Pancreas (tissue), 10 donors: ENCODE data around the gene SCCPDH. TPM values are rescaled to one million over a fixed set of nuclear protein-coding genes. Genes with fewer than 3 reads are reported as not detected.

ENCODE experiments used
- ATAC-seq, 4 donors: fragments of 200-7000 bp; cut with Tn5 transposase; one replicate each; pipeline versions ENCODE4 v1.8.0 to v1.9.1; 2020; ENCODE audit warnings: mild to moderate bottlenecking in 4 of 4, moderate library complexity in 4 of 4
- DNase-seq, 6 donors: peaks; one replicate each; pipeline ENCODE4 v3.0.0-alpha.2; 2020
- FAIRE-seq: peaks from 2 replicates; lab custom pipeline; 2012; peaks lifted over from hg19 to GRCh38; lab: Jason Lieb, UNC
- H3K27ac ChIP-seq, 4 donors: fragments of 200-600 bp; sonication (generic); 1 replicate in 3 of 4; 2 replicates in 1 of 4; pipeline versions ENCODE4 v1.5.0 to v1.8.0; 2020
- H3K27me3 ChIP-seq, 4 donors: fragments of 200-600 bp; one replicate each; pipeline ENCODE4 v1.8.0; 2021
- H3K36me3 ChIP-seq, 3 donors: fragments of 200-600 bp; sonication (generic) in 1 of 3; one replicate each; pipeline versions ENCODE4 v1.5.0 to v1.8.0; 2020 to 2021
- H3K4me1 ChIP-seq, 3 donors: fragments of 200-600 bp; one replicate each; pipeline ENCODE4 v1.8.0; 2021
- H3K4me3 ChIP-seq, 4 donors: fragments of 200-600 bp; sonication (generic) in 2 of 4; one replicate each; pipeline versions ENCODE4 v1.5.0 to v1.8.0; 2020 to 2021
- H3K9me3 ChIP-seq, 4 donors: fragments of 200-600 bp; one replicate each; pipeline ENCODE4 v1.8.0; 2021
- WGBS, 2 donors: extraction: QIAGEN DNeasy Blood & Tissue Kit; methylation state at CpG; one replicate each; pipeline ENCODE4 v1.1.7; 2013; 5-methylcytosine and 5-hydroxymethylcytosine counted together
- intact Hi-C, 3 donors: fragments of 100-400 bp; cut with DNase I; formaldehyde crosslinking; loops; one replicate each; pipeline versions ENCODE4 v1.11.1 to v1.14.2; 2022
- polyA plus RNA-seq, 2 donors: library from polyadenylated mRNA; stranded (reverse); fragments of 200-250 nt; gene quantifications; one replicate each; pipeline ENCODE4 v1.2.3, GENCODE V29; 2013
- total RNA-seq, 6 donors: library from RNA; stranded (reverse); fragmentation: NEBNext Ultra II Directional in 4 of 6; extraction: Animal tissue kit (Norgen Biotek cat#: 25700) in 4 of 6; gene quantifications; one replicate each; pipeline versions ENCODE4 v1.2.1 to v1.2.4, GENCODE V29; 2021 to 2023
- TF ChIP-seq, protein P1 (sequence below), 4 donors: fragments of 200-600 bp; sonication (generic) in 3 of 4; IDR thresholded peaks; one replicate each; pipeline versions ENCODE4 v1.5.0 to v1.8.0; 2021; ENCODE audit warnings: antibody characterized with exemption in 4 of 4
- donor health status: healthy with polysubstance abuse.
- donor health status: DM: no; HTN: no; CAD: no; lungs with moderate emphysema.
- donor health status: DM: no; HTN: no; CAD: no.
- donor health status: control.
- donor health status: control.
- donor health status: Bipolar disorder and iron deficiency.
- donor health status: DM: yes; HTN: yes; CAD: no.
- donor health status: DM: no; HTN: no; CAD: no.
- donor health status: DM: no; HTN: no; CAD: no.
- donor health status: DM: yes; HTN: yes; CAD: no.

SCCPDH gene
- total and polyA plus RNA-seq, 8 donors: 6.9 to 17.9 (median 11.9) TPM

DNA sequence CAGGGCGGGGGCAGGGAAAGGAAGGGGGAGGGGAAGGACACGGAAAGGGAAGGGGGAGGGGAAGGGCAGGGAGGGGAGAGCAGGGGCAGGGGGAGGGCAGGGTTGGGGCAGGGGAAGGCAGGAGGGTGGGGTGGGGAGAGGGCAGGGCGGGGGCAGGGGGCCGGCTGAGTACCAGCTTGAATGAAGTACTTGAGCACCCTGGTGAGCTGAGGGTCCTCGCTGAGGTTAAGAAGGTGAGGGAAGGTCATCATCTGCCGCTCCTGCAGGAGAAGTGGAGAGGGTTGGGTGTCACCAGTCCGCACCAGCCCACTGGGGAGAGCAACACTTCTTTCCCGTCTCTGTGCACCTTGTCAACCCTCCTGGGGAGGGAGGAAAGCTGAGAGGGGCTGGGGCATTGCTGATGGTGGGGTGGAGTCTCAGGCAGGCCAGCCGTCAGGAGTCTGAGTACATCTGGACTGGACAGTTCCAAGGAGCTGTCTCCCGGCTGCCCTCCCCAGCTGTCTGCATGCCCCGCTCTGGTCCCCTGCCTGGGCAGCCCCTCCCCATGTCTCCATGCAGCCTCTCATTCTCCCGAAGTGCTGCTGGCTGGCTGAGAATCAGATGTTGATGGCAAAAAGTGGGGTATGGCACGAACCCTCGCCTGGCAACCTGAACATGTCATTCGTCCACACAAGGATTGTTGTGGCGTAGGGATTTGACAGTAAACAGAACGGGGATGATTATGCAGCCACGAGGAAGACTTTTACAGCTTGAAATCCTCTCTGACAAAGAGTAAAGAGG is 70.0 kb downstream of the SCCPDH start:
- Histone ChIP-seq H3K4me1 (no peaks in the 10 kb centered on the region), H3K9me3 (no peaks in the 10 kb centered on the region), H3K27me3 (no peaks in the 10 kb centered on the region), H3K4me3 (no peak overlapping the region), H3K27ac (no peak overlapping the region), H3K36me3 (no peaks in the 10 kb centered on the region)
- 40 to 51% methylated on average over 15 to 17 of the region's 18 CpGs for whole genome bisulfite sequencing, 2 donors
- FAIRE-seq (no peak), DNase-seq (no peak), ATAC-seq (no peak)
- intact Hi-C loops: no loop called here
- TF ChIP-seq, protein P1, sequence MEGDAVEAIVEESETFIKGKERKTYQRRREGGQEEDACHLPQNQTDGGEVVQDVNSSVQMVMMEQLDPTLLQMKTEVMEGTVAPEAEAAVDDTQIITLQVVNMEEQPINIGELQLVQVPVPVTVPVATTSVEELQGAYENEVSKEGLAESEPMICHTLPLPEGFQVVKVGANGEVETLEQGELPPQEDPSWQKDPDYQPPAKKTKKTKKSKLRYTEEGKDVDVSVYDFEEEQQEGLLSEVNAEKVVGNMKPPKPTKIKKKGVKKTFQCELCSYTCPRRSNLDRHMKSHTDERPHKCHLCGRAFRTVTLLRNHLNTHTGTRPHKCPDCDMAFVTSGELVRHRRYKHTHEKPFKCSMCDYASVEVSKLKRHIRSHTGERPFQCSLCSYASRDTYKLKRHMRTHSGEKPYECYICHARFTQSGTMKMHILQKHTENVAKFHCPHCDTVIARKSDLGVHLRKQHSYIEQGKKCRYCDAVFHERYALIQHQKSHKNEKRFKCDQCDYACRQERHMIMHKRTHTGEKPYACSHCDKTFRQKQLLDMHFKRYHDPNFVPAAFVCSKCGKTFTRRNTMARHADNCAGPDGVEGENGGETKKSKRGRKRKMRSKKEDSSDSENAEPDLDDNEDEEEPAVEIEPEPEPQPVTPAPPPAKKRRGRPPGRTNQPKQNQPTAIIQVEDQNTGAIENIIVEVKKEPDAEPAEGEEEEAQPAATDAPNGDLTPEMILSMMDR (IDR thresholded peaks at IDR 0.05): no peak

DNA sequence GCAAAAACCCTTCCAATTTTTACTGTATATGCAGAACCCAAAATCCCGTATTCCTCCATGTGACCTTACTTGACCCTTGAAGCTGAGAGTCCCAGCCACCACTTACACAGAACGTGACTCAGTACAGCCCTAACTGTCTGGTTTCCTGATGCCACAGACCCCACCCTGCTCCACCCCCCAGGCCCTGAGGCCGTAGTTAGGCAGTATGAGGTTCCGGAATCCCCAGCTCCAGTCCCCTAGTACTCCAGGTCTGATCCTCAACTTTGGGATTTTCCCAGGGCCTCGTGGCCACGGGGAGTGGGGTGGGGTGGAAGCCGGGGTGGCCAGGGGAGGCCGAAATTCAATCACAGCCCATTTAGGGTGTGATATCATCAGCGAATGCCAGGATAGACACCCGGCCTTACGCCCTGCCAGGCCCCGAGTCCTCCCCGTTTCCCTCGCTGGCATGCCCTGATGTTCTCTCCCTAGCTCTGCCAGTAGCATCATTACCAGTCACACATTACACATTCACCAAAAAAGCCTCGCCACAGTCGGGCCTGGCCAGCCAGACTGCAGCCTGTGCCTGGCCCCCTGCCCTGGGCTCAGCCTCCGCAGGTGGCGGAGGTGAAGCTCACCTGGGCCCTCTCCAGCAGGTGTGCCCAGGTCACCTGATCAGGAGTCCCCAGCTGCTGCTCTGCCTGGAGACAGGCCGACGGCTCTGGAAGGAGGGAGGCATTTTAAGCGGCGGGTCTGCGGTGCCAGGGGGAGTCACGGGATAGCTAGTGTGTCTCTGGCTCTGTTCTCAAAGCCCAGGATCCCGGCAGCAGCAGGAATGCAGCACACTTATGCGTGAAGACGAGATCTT is 70.8 kb downstream of the SCCPDH start:
- H3K27ac ChIP-seq: no peak overlapping the region
- H3K36me3 ChIP-seq: no peaks in the 10 kb centered on the region
- WGBS, 2 donors: 59 to 63% methylated on average over 27 of the region's 27 CpGs
- H3K4me3 ChIP-seq: no peak overlapping the region
- no peaks in the 10 kb centered on the region for H3K4me1 ChIP-seq
- intact Hi-C loops: no loop called here
- FAIRE-seq (no peak), DNase-seq (no peak), ATAC-seq (peak in 1 of 4 donors; percentile 36)
- H3K27me3 ChIP-seq: no peaks in the 10 kb centered on the region
- H3K9me3 ChIP-seq: no peaks in the 10 kb centered on the region
- TF ChIP-seq, protein P1 (IDR thresholded peaks at IDR 0.05): no peak

DNA sequence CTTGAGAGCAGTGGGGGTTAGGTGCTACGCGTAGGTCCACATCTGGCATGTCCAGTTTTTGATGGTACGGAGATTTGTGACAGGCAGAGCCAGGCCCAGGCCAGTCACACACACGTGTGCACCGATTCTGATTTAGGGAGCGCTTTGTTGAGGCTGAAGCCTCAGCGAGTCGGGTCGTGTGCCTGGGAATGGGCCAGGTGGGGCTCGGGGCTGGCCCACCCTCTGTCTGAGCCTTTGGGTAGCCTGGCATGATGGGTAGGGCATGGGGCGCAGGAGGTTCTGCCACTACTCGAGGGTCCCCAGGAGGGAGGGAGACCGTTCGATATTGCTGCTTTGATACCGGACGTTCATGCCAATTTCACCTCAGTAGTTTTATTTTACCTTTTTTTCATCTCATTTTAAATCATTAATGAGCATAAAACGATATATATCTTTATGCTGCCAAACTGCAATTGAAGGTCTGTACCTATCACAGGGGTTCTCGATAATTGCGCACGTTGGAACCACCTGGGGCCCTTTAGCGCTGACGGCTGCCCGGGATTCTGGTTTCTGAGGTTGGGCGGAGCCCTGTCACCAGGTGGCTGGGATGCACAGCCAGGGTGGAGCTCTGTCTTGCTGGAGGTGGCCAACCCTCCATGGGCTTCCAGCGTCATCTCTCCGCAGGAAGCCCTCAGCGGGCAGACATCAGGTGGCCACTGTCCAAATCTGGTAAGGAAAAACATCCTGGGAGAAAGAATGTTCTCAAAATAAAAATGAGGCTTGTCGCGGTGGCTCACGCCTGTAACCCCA is 71.9 kb downstream of the SCCPDH start:
- FAIRE-seq (no peak), ATAC-seq (no peak), DNase-seq (no peak)
- Histone ChIP-seq H3K4me3 (no peak overlapping the region), H3K27me3 (no peaks in the 10 kb centered on the region), H3K4me1 (no peaks in the 10 kb centered on the region), H3K36me3 (no peaks in the 10 kb centered on the region), H3K27ac (no peak overlapping the region), H3K9me3 (no peaks in the 10 kb centered on the region)
- TF ChIP-seq, protein P1 (IDR thresholded peaks at IDR 0.05): no peak
- intact Hi-C loops: no loop called here
- WGBS, 2 donors: 84 to 88% methylated on average over 30 of the region's 30 CpGs

DNA sequence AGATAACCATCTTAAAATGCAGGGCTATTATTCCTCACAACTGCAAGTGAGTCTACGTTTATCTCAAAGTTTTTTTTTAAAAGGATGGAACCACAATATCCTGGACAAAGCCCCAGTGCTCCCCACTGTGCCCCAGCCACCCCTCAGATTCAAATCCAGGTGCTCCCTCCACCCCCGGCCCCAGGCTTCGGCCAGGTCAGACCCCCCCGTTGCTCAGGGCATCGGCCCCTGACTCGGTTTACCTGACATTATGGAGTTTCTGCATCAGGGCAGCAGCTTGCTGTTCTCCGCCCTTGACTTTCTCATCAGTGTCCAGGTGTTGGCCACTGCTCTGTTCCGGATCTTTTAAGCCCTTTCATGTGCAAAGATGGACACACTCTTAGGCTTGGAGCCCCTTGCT is 72.9 kb downstream of the SCCPDH start:
- H3K4me1 ChIP-seq: no peaks in the 10 kb centered on the region

More for the DNA sequence above, 72.9 kb downstream of the SCCPDH start:
- Histone ChIP-seq H3K36me3 (no peaks in the 10 kb centered on the region), H3K27me3 (no peaks in the 10 kb centered on the region), H3K27ac (no peak overlapping the region), H3K4me3 (no peak overlapping the region), H3K9me3 (no peaks in the 10 kb centered on the region)
- intact Hi-C loops: no loop called here
- ATAC-seq: no peak
- DNase-seq: no peak
- TF ChIP-seq, protein P1 (IDR thresholded peaks at IDR 0.05): no peak
- 56 to 66% methylated on average over 8 of the region's 8 CpGs for WGBS, 2 donors
- no peak for FAIRE-seq
